IMR-90 (cell line): ENCODE data around the gene MED26. TPM values are rescaled to one million over a fixed set of nuclear protein-coding genes. Genes with fewer than 3 reads are reported as not detected.

Experiments
- ATAC-seq: fragments of 200-7000 bp; cut with Tn5 transposase; 2 replicates; pipeline ENCODE4 v1.9.1; 2020; ENCODE audit warnings: low read depth, mild to moderate bottlenecking, moderate library complexity
- BruUV-seq: library from RNA; stranded (reverse); fragments of 400-500 nt; replicated peaks from 2 replicates; lab custom pipeline; 2021; lab: Mats Ljungman, UMichigan
- CTCF ChIA-PET: fragments of 300-600 bp; formaldehyde crosslinking; extraction: SDS; loops from one replicate; lab custom pipeline; 2021; ENCODE audit warnings: antibody characterized with exemption; lab: Yijun Ruan, JAX
- POLR2A ChIA-PET: fragments of 300-600 bp; sonication (Branson Sonifier 250); formaldehyde crosslinking; loops from one replicate; lab custom pipeline; 2022; ENCODE audit warnings: antibody characterized with exemption; ENCODE audit not compliant: unreplicated experiment; lab: Charles Lee
- DNase-seq: peaks from one replicate; pipeline ENCODE4 v3.0.0; 2013
- H2AFZ ChIP-seq: replicated peaks from 2 replicates; pipeline ENCODE3; 2013; ENCODE audit warnings: low read length, mild to moderate bottlenecking; ENCODE audit not compliant: poor library complexity
- H2AK5ac ChIP-seq: 2 replicates; pipeline ENCODE4 v1.6.1; 2013; ENCODE audit warnings: low read depth, low read length, inconsistent platforms
- H2AK9ac ChIP-seq: replicated peaks from 2 replicates; pipeline ENCODE3; 2013; ENCODE audit warnings: mild to moderate bottlenecking, low read depth, low read length, moderate library complexity; ENCODE audit not compliant: poor library complexity
- H2BK120ac ChIP-seq: 2 replicates; pipeline ENCODE4 v1.6.1; 2013; ENCODE audit warnings: low read depth, low read length, inconsistent platforms
- H2BK15ac ChIP-seq: 3 replicates; pipeline ENCODE4 v1.6.1; 2013; ENCODE audit warnings: low read depth, low read length, inconsistent platforms
- H2BK20ac ChIP-seq: 2 replicates; pipeline ENCODE4 v1.6.1; 2013; ENCODE audit warnings: low read depth, mild to moderate bottlenecking, inconsistent platforms, low read length, moderate library complexity
- H2BK5ac ChIP-seq: 2 replicates; pipeline ENCODE4 v1.6.1; 2013; ENCODE audit warnings: mild to moderate bottlenecking, low read depth, low read length, inconsistent platforms; ENCODE audit not compliant: poor library complexity, severe bottlenecking
- H3K14ac ChIP-seq: replicated peaks from 2 replicates; pipeline ENCODE4 v1.6.1; 2013; ENCODE audit warnings: low read depth, low read length, inconsistent platforms
- H3K18ac ChIP-seq: 2 replicates; pipeline ENCODE4 v1.6.1; 2013; ENCODE audit warnings: low read depth, low read length, control low read depth
- H3K23ac ChIP-seq: 2 replicates; pipeline ENCODE4 v1.6.1; 2013; ENCODE audit warnings: low read depth, low read length, inconsistent platforms
- H3K27ac ChIP-seq: 2 replicates; pipeline ENCODE4 v1.5.1; 2013; ENCODE audit warnings: mild to moderate bottlenecking, control low read depth, low read length; ENCODE audit not compliant: insufficient read depth
- H3K27me3 ChIP-seq: 2 replicates; pipeline ENCODE4 v1.6.1; 2013; ENCODE audit warnings: low read length; ENCODE audit not compliant: control insufficient read depth, insufficient read depth
- H3K36me3 ChIP-seq: 2 replicates; pipeline ENCODE4 v1.6.1; 2013; ENCODE audit warnings: low read length, mixed read lengths; ENCODE audit not compliant: control insufficient read depth, insufficient read depth
- H3K4ac ChIP-seq: 2 replicates; pipeline ENCODE4 v1.6.1; 2013; ENCODE audit warnings: low read depth, low read length, inconsistent platforms
- H3K4me1 ChIP-seq: 2 replicates; pipeline ENCODE4 v1.6.1; 2013; ENCODE audit warnings: low read length, mixed read lengths; ENCODE audit not compliant: control insufficient read depth, insufficient read depth
- H3K4me2 ChIP-seq: 2 replicates; pipeline ENCODE4 v1.6.1; 2013; ENCODE audit warnings: low read depth, mild to moderate bottlenecking, control low read depth, low read length, moderate library complexity
- H3K4me3 ChIP-seq: 2 replicates; pipeline ENCODE4 v1.5.1; 2013; ENCODE audit warnings: low read depth, mild to moderate bottlenecking, control low read depth, low read length, moderate library complexity; ENCODE audit not compliant: insufficient read depth
- H3K56ac ChIP-seq: 2 replicates; pipeline ENCODE4 v1.6.1; 2013; ENCODE audit warnings: low read length, inconsistent platforms; ENCODE audit not compliant: insufficient read depth; ENCODE audit errors: extremely low read depth
- H3K79me1 ChIP-seq, 2 experiments: 2 replicates each; pipeline ENCODE4 v1.6.1; 2013; ENCODE audit warnings: low read length in 2 of 2, inconsistent platforms in 1 of 2, low read depth in 1 of 2
- H3K9ac ChIP-seq: 2 replicates; pipeline ENCODE4 v1.6.1; 2013; ENCODE audit warnings: low read depth, low read length, control low read depth
- H3K9me1 ChIP-seq: 2 replicates; pipeline ENCODE4 v1.6.1; 2013; ENCODE audit warnings: low read length, inconsistent platforms; ENCODE audit not compliant: insufficient read depth
- H3K9me3 ChIP-seq: 2 replicates; pipeline ENCODE4 v1.6.1; 2013; ENCODE audit warnings: low read length; ENCODE audit not compliant: control insufficient read depth, insufficient read depth
- H4K20me1 ChIP-seq: 2 replicates; pipeline ENCODE4 v1.6.1; 2013; ENCODE audit warnings: low read length, inconsistent platforms; ENCODE audit not compliant: insufficient read depth
- H4K5ac ChIP-seq: 2 replicates; pipeline ENCODE4 v1.6.1; 2013; ENCODE audit warnings: mild to moderate bottlenecking, low read depth, low read length, control low read depth
- H4K8ac ChIP-seq, 2 experiments: 2 replicates each; pipeline ENCODE4 v1.6.1; 2013; ENCODE audit warnings: low read depth in 2 of 2, low read length in 2 of 2, control low read depth in 1 of 2, inconsistent platforms in 1 of 2
- H4K91ac ChIP-seq: 2 replicates; pipeline ENCODE4 v1.6.1; 2013; ENCODE audit warnings: low read depth, low read length, inconsistent platforms; ENCODE audit not compliant: insufficient read depth
- BHLHE40 ChIP-seq: fragments of 150-350 bp; IDR thresholded peaks from 2 replicates; pipeline ENCODE4 v1.6.1; 2016; ENCODE audit warnings: mild to moderate bottlenecking, low read depth, low read length
- CHD1 ChIP-seq: IDR thresholded peaks from 2 replicates; pipeline ENCODE4 v1.6.1; 2012; ENCODE audit warnings: low read depth, low read length, improper control_type of control experiment
- FOS ChIP-seq: fragments of 150-350 bp; IDR thresholded peaks from 2 replicates; pipeline ENCODE4 v1.6.1; 2016; ENCODE audit warnings: low read depth, low read length
- MAFK ChIP-seq: IDR thresholded peaks from 2 replicates; pipeline ENCODE4 v1.6.1; 2012; ENCODE audit warnings: low read depth, low read length, improper control_type of control experiment
- MAZ ChIP-seq: IDR thresholded peaks from 2 replicates; pipeline ENCODE4 v1.6.1; 2012; ENCODE audit warnings: low read depth, mild to moderate bottlenecking, low read length, improper control_type of control experiment, moderate library complexity, borderline replicate concordance
- NFE2L2 ChIP-seq: fragments of 150-350 bp; IDR thresholded peaks from 2 replicates; pipeline ENCODE4 v1.6.1; 2016; ENCODE audit warnings: low read depth, mild to moderate bottlenecking, low read length
- RCOR1 ChIP-seq: IDR thresholded peaks from 2 replicates; pipeline ENCODE4 v1.6.1; 2012; ENCODE audit warnings: mild to moderate bottlenecking, low read length, improper control_type of control experiment; ENCODE audit not compliant: insufficient replicate concordance
- RFX5 ChIP-seq: IDR thresholded peaks from 2 replicates; pipeline ENCODE4 v1.8.0; 2012; ENCODE audit warnings: low read depth, mild to moderate bottlenecking, low read length, moderate library complexity
- SMC3 ChIP-seq: fragments of 150-350 bp; IDR thresholded peaks from 2 replicates; pipeline ENCODE4 v1.6.1; 2016; ENCODE audit warnings: low read depth, mild to moderate bottlenecking, antibody characterized with exemption, low read length, moderate library complexity
- WGBS, 2 experiments: methylation state at CpG; one replicate each; pipeline versions ENCODE4 v1.1.5 to v1.1.7; 2013; ENCODE audit warnings: missing lambda C conversion rate in 2 of 2; ENCODE audit not compliant: insufficient read length in 1 of 2; ENCODE audit errors: extremely low coverage in 2 of 2; 5-methylcytosine and 5-hydroxymethylcytosine counted together
- dilution Hi-C: fragments of 300-500 bp; cut with HindIII; formaldehyde crosslinking; loops from one replicate; pipeline ENCODE4 v1.14.3; 2018; ENCODE audit warnings: low sequenced_read_pairs; ENCODE audit not compliant: unreplicated experiment
- in situ Hi-C: fragments of 300-500 bp; cut with MboI; formaldehyde crosslinking; loops from 3 replicates; pipeline ENCODE4 v1.14.3; 2019; ENCODE audit warnings: low sequenced_read_pairs, inconsistent platforms, mixed read lengths
- intact Hi-C: fragments of 100-400 bp; cut with micrococcal nuclease; formaldehyde crosslinking; loops from 2 replicates; pipeline ENCODE4 v1.10.0; 2022
- polyA plus RNA-seq, 3 experiments: library from polyadenylated mRNA; depleted of rRNA; stranded (reverse); fragments of >200 nt; gene quantifications; 2 replicates each; pipeline ENCODE4 v1.2.3, GENCODE V29; 2012; ENCODE audit warnings: low replicate concordance in 1 of 3
- total RNA-seq: library from RNA; depleted of rRNA; stranded (reverse); fragments of >200 nt; gene quantifications from 2 replicates; pipeline ENCODE4 v1.2.3, GENCODE V29; 2012

The MED26 gene
- total and polyA plus RNA-seq, 2 of the 4 experiments (the other 2 are of a cell fraction) = 2.0 to 4.0 TPM

GRCh38 chr19:16621165-16621800 lies 6.7 kb downstream of the MED26 start:
- BruUV-seq = no TSS peak

More at GRCh38 chr19:16621165-16621800, 6.7 kb downstream of the MED26 start:
- Histone ChIP-seq H3K4me3 (no peak overlapping the region), H2BK15ac (no peak overlapping the region), H2BK5ac (no peak overlapping the region), H3K9me1 (peaks cover 48% of the 10 kb centered on the region), H3K18ac (no peak overlapping the region), H3K4me2 (no peak overlapping the region), H2AFZ (no peak overlapping the region), H3K23ac (no peak overlapping the region; the same call in 1 of the 2 replicates), H3K27me3 (no peaks in the 10 kb centered on the region), H3K14ac (no peak overlapping the region), H2BK20ac (no peak overlapping the region), H4K91ac (no peak overlapping the region), H4K8ac (no peak overlapping the region), H3K56ac (no peak overlapping the region), H3K79me1 (peaks cover 21 to 98% of the 10 kb centered on the region in 2 experiments; a peak in 3 of 4 replicates), H4K5ac (no peak overlapping the region), H3K36me3 (peaks cover 11% of the 10 kb centered on the region), H3K4ac (no peak overlapping the region), H4K20me1 (peaks cover 100% of the 10 kb centered on the region), H2AK9ac (no peak overlapping the region), H3K9ac (no peak overlapping the region), H3K9me3 (no peaks in the 10 kb centered on the region), H2AK5ac (no peak overlapping the region), H3K4me1 (peaks cover 3% of the 10 kb centered on the region; the same call in 1 of the 2 replicates), H2BK120ac (no peak overlapping the region), H3K27ac (no peak overlapping the region)
- POLR2A ChIA-PET = no interaction called here
- intact Hi-C loops = no loop called here
- no peak for DNase-seq
- in situ Hi-C loops = no loop called here
- dilution Hi-C loops = no loop called here
- no peak for TF ChIP-seq SMC3
- no peak for TF ChIP-seq RCOR1
- no peak for TF ChIP-seq FOS
- TF ChIP-seq MAZ = no peak
- no peak for TF ChIP-seq MAFK
- no peak for TF ChIP-seq NFE2L2
- TF ChIP-seq BHLHE40 = no peak
- no peak for TF ChIP-seq RFX5
- TF ChIP-seq CHD1 = no peak
- WGBS, 2 experiments = 93% methylated on average over 5 of the region's 7 CpGs; no CpG with 5 or more reads in 1 of the 2 experiments
- CTCF ChIA-PET = no interaction called here
- ATAC-seq = no peak
